Measurements from ENCODE around the gene TSGA10IP. TPM values are rescaled to one million over a fixed set of nuclear protein-coding genes. Genes with fewer than 3 reads are reported as not detected.

TSGA10IP gene
- total RNA-seq, 1 experiment from 2014 or later, result not detected

DNA sequence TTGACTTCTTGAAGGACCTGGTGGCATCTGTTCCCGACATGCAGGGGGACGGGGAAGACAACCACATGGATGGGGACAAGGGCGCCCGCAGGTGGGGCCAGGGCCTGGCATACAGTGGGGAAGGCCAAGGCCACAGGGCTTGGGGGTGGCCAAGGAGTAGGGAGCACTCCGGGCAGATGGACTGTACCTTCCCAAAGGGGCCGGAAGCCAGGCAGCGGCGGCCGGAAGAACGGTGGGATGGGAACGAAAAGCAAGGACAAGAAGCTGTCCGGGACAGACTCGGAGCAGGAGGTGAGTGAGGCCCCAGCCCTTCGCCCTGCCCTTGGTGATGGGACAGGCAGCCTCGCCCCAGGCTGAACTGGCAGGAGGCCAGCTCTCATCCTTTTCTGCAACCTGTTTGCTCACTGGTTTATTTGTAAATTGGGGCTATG lies 24.9 kb upstream of the TSGA10IP start:
- H3K4me3 ChIP-seq (ENCODE audit: low read depth in 2 of 2, low read length in 2 of 2), result peak overlapping the region; percentile 84 to 91
- no peak for ATAC-seq
- CTCF ChIA-PET, result no interaction called here
- no peak for DNase-seq (ENCODE audit: low read depth, low spot score)
- in situ Hi-C loops (cut with HindIII; ENCODE audit: low pct_unique_long_range_greater_than_20kb, low sequenced_read_pairs) (no loop called here), intact Hi-C loops (cut with micrococcal nuclease; ENCODE audit: unreplicated experiment) (no loop called here)
- no peaks in the 10 kb centered on the region for H3K27me3 ChIP-seq (ENCODE audit: control insufficient read depth, insufficient read depth, low read length)
- no TSS peak for BruUV-seq (replicated peaks)
- POLR2A ChIA-PET, result no interaction called here
- TF ChIP-seq, protein P1, sequence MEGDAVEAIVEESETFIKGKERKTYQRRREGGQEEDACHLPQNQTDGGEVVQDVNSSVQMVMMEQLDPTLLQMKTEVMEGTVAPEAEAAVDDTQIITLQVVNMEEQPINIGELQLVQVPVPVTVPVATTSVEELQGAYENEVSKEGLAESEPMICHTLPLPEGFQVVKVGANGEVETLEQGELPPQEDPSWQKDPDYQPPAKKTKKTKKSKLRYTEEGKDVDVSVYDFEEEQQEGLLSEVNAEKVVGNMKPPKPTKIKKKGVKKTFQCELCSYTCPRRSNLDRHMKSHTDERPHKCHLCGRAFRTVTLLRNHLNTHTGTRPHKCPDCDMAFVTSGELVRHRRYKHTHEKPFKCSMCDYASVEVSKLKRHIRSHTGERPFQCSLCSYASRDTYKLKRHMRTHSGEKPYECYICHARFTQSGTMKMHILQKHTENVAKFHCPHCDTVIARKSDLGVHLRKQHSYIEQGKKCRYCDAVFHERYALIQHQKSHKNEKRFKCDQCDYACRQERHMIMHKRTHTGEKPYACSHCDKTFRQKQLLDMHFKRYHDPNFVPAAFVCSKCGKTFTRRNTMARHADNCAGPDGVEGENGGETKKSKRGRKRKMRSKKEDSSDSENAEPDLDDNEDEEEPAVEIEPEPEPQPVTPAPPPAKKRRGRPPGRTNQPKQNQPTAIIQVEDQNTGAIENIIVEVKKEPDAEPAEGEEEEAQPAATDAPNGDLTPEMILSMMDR (IDR thresholded peaks at IDR 0.05), result no peak
- 0 out of 2 replicates have a peak, but pooled peaks have one; percentile 55 for TF ChIP-seq SIN3A (IDR thresholded peaks at IDR 0.05; ENCODE audit: borderline replicate concordance, insufficient read depth, low read depth, low read length)
- H3K27ac ChIP-seq (ENCODE audit: low read length), result peak overlapping the region; percentile 98
- peaks cover 46% of the 10 kb centered on the region for H3K4me1 ChIP-seq (ENCODE audit: control insufficient read depth, insufficient read depth, low read length)
- peaks cover 3% of the 10 kb centered on the region; the same call in 1 of the 2 replicates for H3K36me3 ChIP-seq (ENCODE audit: control insufficient read depth, insufficient read depth, low read length)
- no peaks in the 10 kb centered on the region for H3K9me3 ChIP-seq (ENCODE audit: control insufficient read depth, insufficient read depth, low read depth, low read length)

DNA sequence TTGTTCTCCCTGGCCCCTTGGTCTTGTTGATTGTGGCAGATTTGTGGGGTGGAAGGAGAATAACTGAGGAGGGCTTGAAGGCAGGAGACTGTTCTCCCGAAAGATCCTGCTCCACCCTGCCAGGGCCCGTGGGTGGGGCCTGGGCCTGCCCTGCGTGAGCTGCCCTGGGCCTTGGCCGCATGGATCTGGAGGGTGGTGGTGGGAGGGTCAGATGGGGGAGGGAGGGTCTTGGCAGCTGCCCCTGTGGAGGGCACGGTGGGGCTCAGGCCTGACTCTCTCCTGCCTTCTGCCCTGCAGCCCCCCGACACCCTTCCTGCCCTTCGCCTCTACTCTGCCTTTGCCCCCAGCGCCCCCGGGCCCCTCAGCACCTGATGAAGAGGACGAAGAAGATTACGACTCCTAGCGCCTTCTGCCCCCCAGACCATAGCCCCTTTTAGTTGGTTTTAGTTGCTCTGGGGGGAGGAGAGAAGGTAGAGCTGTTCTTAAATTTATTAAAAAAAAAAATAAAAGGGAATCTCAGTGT lies 24.2 kb upstream of the TSGA10IP start:
- intact Hi-C loops (cut with micrococcal nuclease; ENCODE audit: unreplicated experiment), result no loop called here
- no TSS peak for BruUV-seq (replicated peaks)
- Histone ChIP-seq H3K36me3 (ENCODE audit: control insufficient read depth, insufficient read depth, low read length) (peaks cover 3% of the 10 kb centered on the region; the same call in 1 of the 2 replicates), H3K4me1 (ENCODE audit: control insufficient read depth, insufficient read depth, low read length) (peaks cover 41% of the 10 kb centered on the region), H3K27ac (ENCODE audit: low read length) (peak overlapping the region; percentile 98), H3K4me3 (ENCODE audit: low read depth in 2 of 2, low read length in 2 of 2) (peak overlapping the region; percentile 84 to 91), H3K9me3 (ENCODE audit: control insufficient read depth, insufficient read depth, low read depth, low read length) (no peaks in the 10 kb centered on the region), H3K27me3 (ENCODE audit: control insufficient read depth, insufficient read depth, low read length) (no peaks in the 10 kb centered on the region)
- DNase-seq (ENCODE audit: low read depth, low spot score) (no peak), ATAC-seq (no peak)
- TF ChIP-seq, protein P2, sequence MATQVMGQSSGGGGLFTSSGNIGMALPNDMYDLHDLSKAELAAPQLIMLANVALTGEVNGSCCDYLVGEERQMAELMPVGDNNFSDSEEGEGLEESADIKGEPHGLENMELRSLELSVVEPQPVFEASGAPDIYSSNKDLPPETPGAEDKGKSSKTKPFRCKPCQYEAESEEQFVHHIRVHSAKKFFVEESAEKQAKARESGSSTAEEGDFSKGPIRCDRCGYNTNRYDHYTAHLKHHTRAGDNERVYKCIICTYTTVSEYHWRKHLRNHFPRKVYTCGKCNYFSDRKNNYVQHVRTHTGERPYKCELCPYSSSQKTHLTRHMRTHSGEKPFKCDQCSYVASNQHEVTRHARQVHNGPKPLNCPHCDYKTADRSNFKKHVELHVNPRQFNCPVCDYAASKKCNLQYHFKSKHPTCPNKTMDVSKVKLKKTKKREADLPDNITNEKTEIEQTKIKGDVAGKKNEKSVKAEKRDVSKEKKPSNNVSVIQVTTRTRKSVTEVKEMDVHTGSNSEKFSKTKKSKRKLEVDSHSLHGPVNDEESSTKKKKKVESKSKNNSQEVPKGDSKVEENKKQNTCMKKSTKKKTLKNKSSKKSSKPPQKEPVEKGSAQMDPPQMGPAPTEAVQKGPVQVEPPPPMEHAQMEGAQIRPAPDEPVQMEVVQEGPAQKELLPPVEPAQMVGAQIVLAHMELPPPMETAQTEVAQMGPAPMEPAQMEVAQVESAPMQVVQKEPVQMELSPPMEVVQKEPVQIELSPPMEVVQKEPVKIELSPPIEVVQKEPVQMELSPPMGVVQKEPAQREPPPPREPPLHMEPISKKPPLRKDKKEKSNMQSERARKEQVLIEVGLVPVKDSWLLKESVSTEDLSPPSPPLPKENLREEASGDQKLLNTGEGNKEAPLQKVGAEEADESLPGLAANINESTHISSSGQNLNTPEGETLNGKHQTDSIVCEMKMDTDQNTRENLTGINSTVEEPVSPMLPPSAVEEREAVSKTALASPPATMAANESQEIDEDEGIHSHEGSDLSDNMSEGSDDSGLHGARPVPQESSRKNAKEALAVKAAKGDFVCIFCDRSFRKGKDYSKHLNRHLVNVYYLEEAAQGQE (IDR thresholded peaks at IDR 0.05; ENCODE audit: insufficient read depth in 1 of 2, low read depth in 2 of 2, low read length in 1 of 2), result no peak
- TF ChIP-seq, protein P1 (IDR thresholded peaks at IDR 0.05), result no peak
- no peak for TF ChIP-seq POLR2AphosphoS5 (IDR thresholded peaks at IDR 0.05; ENCODE audit: low read depth, low read length)
- TF ChIP-seq TCF7L2 (IDR thresholded peaks at IDR 0.05; ENCODE audit: low read depth, low read length), result no peak
- no peak for TF ChIP-seq SIN3A (IDR thresholded peaks at IDR 0.05; ENCODE audit: borderline replicate concordance, insufficient read depth, low read depth, low read length)
- ChIA-PET POLR2A (interaction anchor here (0.5 kb wide), 1 partner anchor 23 kb away, joined by 12 read pairs; no protein-coding TSS in a partner anchor), CTCF (no interaction called here)
- in situ Hi-C loops (cut with HindIII; ENCODE audit: low pct_unique_long_range_greater_than_20kb, low sequenced_read_pairs), result no loop called here
